DOHH2 (cell line): ENCODE measurements around the gene TTC22.

Experiments
- CTCF ChIP-seq: fragments of 200-600 bp; sonication (generic); IDR thresholded peaks from one replicate; pipeline ENCODE4 v1.5.1; 2014; ENCODE audit warnings: antibody characterized with exemption, mild to moderate bottlenecking, low read depth, low read length; ENCODE audit not compliant: poor library complexity, severe bottlenecking
- EZH2phosphoT487 ChIP-seq: fragments of 200-600 bp; sonication (generic); IDR thresholded peaks from 2 replicates; pipeline ENCODE4 v1.6.1; 2017; ENCODE audit warnings: borderline replicate concordance, mild to moderate bottlenecking, antibody characterized with exemption, low read length, moderate library complexity, mixed read lengths

- TF ChIP-seq CTCF (no peak), EZH2phosphoT487 (no peak)
These were observed 18.5 kb downstream of the TTC22 start for GRCh38 chr1:54782588-54782987.
